K562 (cell line): ENCODE data around the gene NTM.

Experiments
- BCLAF1 ChIP-seq, 2 experiments: fragments of 450-650 bp in 1 of 2; IDR thresholded peaks; 2 replicates each; pipeline ENCODE4 v1.6.1; 2011 to 2017; ENCODE audit warnings: low read depth in 2 of 2, antibody characterized with exemption in 1 of 2, borderline replicate concordance in 1 of 2, low read length in 1 of 2, mild to moderate bottlenecking in 1 of 2, mixed read lengths in 1 of 2; ENCODE audit not compliant: control insufficient read depth in 1 of 2
- MAFG ChIP-seq: fragments of 450-650 bp; conservative IDR thresholded peaks from 2 replicates; pipeline ENCODE4 v1.6.1; 2016; ENCODE audit warnings: missing genetic modification characterization, missing compliant biosample characterization
- MCM2 ChIP-seq: fragments of 450-650 bp; IDR thresholded peaks from 2 replicates; pipeline ENCODE4 v1.6.1; 2017; ENCODE audit warnings: low read depth, mild to moderate bottlenecking
- NBN ChIP-seq: fragments of 450-650 bp; IDR thresholded peaks from 2 replicates; pipeline ENCODE4 v1.6.1; 2016; ENCODE audit warnings: low read depth, mild to moderate bottlenecking
- NFRKB ChIP-seq: fragments of 450-650 bp; IDR thresholded peaks from 2 replicates; pipeline ENCODE4 v1.6.1; 2016; ENCODE audit warnings: low read depth
- RBFOX2 ChIP-seq: fragments of 200-400 bp; formaldehyde crosslinking; IDR thresholded peaks from 2 replicates; pipeline ENCODE4 v1.6.1; 2017; ENCODE audit warnings: low read depth, mild to moderate bottlenecking, low read length, moderate library complexity
- ZNF134 ChIP-seq: fragments of 250-450 bp; sonication (Bioruptor Pico); conservative IDR thresholded peaks from 2 replicates; pipeline ENCODE4 v1.4.0; 2020
- ZNF592 ChIP-seq: fragments of 450-650 bp; IDR thresholded peaks from 2 replicates; pipeline ENCODE4 v1.6.1; 2017; ENCODE audit warnings: antibody characterized with exemption, mild to moderate bottlenecking
- TF ChIP-seq, protein P1 (sequence below), 3 experiments: IDR thresholded peaks in 2 of 3; conservative IDR thresholded peaks in 1 of 3; 2 replicates each; pipeline ENCODE4 v1.5.1; 2011 to 2012; ENCODE audit warnings: low read length in 3 of 3, mild to moderate bottlenecking in 3 of 3, control low read depth in 2 of 3, improper control_type of control experiment in 1 of 3, inconsistent platforms in 1 of 3, low read depth in 1 of 3, mixed read lengths in 1 of 3, moderate library complexity in 1 of 3; ENCODE audit not compliant: insufficient read depth in 2 of 3
- TF ChIP-seq, protein P2 (sequence below): sonication (generic); formaldehyde crosslinking; IDR thresholded peaks from 2 replicates; pipeline ENCODE4 v1.5.0; 2020; ENCODE audit warnings: missing genetic modification reagents
- TF ChIP-seq, protein P3 (sequence below): sonication (generic); formaldehyde crosslinking; IDR thresholded peaks from 2 replicates; pipeline ENCODE4 v1.9.0; 2022; ENCODE audit warnings: mild to moderate bottlenecking, missing genetic modification reagents

DNA sequence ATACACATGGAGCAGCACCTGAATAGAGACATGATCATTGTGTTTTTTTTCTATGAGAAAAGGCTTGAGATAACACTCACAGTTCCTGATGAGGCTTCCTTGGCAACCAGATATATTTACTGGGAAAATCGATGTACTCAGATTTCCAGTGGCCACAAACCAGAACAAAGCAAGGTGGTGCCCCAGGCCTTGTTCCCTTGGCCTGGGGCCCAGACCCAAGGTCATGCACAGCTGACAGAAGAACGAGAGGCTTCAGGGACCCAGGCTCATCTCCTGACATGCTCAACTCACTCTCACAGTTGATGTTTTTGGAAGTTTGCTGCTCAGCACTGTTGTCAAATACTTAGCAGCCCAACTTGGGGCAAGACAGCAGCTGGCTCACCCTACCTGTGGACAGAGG is 281.8 kb downstream of the NTM start:
- TF ChIP-seq NBN, result no peak
- TF ChIP-seq ZNF592, result no peak
- no peak for TF ChIP-seq RBFOX2
- no peak for TF ChIP-seq ZNF134
- TF ChIP-seq BCLAF1 (IDR thresholded peaks at IDR 0.05; ENCODE audit: borderline replicate concordance in 1 of 2, control insufficient read depth in 1 of 2, low read depth in 2 of 2, low read length in 1 of 2), result no peak
- TF ChIP-seq, protein P1, sequence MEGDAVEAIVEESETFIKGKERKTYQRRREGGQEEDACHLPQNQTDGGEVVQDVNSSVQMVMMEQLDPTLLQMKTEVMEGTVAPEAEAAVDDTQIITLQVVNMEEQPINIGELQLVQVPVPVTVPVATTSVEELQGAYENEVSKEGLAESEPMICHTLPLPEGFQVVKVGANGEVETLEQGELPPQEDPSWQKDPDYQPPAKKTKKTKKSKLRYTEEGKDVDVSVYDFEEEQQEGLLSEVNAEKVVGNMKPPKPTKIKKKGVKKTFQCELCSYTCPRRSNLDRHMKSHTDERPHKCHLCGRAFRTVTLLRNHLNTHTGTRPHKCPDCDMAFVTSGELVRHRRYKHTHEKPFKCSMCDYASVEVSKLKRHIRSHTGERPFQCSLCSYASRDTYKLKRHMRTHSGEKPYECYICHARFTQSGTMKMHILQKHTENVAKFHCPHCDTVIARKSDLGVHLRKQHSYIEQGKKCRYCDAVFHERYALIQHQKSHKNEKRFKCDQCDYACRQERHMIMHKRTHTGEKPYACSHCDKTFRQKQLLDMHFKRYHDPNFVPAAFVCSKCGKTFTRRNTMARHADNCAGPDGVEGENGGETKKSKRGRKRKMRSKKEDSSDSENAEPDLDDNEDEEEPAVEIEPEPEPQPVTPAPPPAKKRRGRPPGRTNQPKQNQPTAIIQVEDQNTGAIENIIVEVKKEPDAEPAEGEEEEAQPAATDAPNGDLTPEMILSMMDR (IDR thresholded peaks at IDR 0.05 in 2 of 3, conservative IDR thresholded peaks at IDR 0.05 in 1 of 3; ENCODE audit: insufficient read depth in 2 of 3, low read depth in 1 of 3, low read length in 3 of 3), result no peak
- TF ChIP-seq, protein P2, sequence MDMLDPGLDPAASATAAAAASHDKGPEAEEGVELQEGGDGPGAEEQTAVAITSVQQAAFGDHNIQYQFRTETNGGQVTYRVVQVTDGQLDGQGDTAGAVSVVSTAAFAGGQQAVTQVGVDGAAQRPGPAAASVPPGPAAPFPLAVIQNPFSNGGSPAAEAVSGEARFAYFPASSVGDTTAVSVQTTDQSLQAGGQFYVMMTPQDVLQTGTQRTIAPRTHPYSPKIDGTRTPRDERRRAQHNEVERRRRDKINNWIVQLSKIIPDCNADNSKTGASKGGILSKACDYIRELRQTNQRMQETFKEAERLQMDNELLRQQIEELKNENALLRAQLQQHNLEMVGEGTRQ, result no peak
- TF ChIP-seq MCM2, result no peak
- TF ChIP-seq, protein P3, sequence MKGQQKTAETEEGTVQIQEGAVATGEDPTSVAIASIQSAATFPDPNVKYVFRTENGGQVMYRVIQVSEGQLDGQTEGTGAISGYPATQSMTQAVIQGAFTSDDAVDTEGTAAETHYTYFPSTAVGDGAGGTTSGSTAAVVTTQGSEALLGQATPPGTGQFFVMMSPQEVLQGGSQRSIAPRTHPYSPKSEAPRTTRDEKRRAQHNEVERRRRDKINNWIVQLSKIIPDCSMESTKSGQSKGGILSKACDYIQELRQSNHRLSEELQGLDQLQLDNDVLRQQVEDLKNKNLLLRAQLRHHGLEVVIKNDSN (CRISPR knock-in tag), result no peak
- TF ChIP-seq NFRKB, result no peak
- no peak for TF ChIP-seq MAFG
